GM18858 (cell line): Measurements from ENCODE around the gene KRT25.

Experiments
- ATAC-seq: cut with Tn5 transposase; IDR thresholded peaks from one replicate; pipeline ENCODE4 v1.9.1; 2021; ENCODE audit not compliant: unreplicated experiment

The KRT25 gene, protein sequence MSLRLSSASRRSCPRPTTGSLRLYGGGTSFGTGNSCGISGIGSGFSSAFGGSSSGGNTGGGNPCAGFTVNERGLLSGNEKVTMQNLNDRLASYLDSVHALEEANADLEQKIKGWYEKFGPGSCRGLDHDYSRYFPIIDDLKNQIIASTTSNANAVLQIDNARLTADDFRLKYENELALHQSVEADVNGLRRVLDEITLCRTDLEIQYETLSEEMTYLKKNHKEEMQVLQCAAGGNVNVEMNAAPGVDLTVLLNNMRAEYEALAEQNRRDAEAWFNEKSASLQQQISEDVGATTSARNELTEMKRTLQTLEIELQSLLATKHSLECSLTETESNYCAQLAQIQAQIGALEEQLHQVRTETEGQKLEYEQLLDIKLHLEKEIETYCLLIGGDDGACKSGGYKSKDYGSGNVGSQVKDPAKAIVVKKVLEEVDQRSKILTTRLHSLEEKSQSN

DNA sequence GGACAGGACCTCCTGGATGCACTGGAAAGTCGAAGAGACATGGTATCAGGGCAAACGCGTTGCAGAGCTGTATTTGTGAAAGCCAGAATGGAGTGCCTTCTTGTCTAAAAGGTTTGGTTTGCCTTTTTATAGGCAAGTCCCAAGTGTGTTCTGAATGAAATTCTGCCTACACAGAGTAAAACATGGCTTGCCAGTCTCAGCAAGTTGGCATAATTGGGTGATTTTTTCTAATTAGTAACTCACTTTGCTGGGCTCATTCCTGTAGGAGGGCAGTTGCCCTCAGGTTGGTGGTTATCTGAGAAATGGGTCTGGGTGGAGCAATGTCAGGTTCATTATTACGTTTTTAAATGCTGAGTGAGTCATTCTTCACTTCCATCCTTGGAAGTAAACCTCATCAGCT, at the start of gene KRT25:
Gene KRT25 (minus strand): TSS at position 101 of the 400 bp plus-strand sequence. CDS start 60 bp downstream, at position 41.
- no peak for ATAC-seq

DNA sequence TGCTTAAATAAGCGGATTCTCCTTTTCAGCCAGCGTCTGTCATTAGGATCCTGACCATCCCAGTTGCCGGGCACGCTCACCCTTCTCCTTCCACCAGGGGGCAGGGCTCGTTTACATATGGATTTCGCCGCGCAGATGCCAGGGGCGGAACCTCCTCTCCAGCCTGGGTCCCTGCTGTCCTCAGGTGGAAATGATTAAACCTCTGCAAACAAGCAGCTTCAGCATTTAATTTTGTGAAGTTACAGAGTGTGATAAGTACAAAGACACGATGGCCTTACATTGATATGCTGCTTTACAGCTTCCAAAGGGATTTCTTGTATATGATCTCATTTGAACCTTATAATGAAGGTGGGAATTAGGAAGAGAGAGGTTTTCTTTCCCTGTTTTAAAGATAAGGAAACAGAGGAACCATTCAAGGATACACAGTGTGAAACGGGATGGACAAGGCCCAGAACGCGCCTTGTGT, 48.5 kb upstream of the KRT25 start:
- ATAC-seq: no peak

DNA sequence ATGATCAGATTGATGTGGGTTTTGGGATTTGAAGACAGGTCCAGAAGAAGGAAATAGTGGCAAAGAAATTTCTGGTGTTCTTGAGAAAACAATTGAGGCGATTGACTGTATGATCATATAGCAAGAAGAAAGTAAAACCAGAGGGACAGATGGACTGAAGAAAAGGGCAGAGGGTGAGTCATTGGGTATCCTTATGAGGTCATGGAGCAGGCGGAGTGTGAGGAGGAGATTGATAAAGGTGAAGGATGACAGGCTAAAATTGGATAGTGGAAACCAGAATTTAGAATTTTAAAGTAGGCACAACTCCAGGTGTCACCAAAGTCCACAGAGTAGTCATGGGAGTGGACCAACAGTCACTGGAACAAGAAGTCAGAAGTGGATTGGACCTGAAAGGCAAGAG, 46.0 kb upstream of the KRT25 start:
- no peak for ATAC-seq

DNA sequence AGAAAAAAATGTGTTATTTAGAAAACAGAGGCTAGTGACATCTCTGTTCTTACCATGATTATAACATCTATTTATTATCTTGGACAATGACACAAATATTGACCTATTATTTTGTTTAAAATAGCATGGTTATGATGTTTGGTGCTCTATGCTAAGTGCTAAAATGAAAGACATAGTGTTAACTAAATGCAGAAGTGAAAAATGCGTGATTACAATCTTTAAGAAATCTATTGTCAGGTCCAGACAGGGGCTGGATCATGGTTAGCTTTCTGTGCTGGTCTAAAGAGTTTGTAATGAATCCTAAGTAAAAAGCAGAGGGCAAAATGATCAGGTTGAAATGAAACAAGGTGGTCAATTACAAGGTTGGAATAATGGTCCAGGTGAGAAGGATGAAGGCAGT, 45.2 kb upstream of the KRT25 start:
- ATAC-seq: no peak

DNA sequence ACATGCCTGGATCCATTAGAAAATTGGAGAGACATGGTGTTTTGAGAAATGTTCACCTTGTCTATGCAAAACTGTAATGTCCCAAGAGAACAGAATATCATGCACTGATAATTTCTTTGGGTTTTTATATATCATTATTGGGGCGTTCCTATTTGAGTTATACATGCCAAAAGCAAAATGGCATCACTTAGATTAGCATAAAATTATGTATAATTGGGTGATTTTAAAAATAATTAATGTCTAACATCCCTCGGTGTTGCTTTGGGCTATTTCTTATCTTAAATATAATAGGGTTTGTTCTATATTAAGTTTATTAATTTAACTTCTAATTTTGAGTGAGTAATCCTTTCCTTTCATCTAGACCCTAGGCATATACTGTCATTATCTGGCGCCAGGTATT, 44.7 kb upstream of the KRT25 start, which contains the start of gene KRT28:
Gene KRT28 (minus strand): TSS at position 101 of the 400 bp plus-strand sequence. CDS start 66 bp downstream, at position 35.
- no peak for ATAC-seq

DNA sequence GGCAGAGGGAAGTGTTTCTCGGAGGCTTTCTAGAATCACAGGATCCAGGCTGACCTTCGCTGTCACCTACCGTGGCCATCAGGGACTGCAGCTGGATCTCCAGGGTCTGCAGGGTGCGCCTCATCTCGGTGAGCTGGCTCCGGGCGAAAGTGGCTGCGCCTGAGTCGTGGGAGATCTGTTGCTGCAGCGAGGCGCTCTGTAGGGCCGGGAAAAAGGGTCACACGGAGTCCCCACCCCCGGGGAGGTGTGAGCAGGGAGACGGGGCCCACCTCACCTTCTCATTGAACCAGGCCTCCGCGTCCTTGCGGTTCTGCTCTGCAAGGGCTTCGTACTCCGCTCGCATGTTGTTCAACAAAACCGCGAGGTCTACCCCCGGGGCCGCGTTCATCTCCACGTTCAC, 41.7 kb upstream of the KRT25 start:
- ATAC-seq: no peak

DNA sequence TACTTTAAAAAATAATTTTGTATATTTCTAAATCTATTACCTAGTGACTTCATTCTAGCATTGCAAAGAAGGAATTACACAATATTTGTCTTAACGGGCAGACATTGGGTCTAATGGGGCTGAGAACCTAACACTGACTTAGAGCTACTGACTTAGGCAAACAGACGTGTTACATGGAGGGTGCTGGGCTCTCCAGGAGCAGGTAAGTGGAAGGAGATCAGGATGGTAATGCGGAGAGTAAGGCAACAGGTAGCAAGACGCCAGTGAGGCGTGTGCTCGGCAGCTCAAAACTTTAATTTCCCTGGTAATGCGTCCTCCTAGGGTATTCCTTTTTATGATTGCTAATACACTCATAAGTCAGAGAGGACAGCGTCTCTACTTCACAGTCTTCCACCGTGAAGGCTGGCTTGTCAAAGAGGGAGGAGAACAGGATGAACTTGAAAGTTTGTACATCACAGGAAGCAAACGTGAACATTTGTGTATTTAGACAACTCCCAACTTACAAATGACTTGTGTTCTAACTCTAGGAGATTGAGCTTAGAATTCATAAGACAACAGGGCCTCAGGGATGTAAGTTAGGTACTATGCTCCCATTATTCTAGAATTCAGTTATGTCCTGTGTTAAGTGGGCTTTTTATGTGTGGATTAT, 40.0 kb upstream of the KRT25 start:
- no peak for ATAC-seq

DNA sequence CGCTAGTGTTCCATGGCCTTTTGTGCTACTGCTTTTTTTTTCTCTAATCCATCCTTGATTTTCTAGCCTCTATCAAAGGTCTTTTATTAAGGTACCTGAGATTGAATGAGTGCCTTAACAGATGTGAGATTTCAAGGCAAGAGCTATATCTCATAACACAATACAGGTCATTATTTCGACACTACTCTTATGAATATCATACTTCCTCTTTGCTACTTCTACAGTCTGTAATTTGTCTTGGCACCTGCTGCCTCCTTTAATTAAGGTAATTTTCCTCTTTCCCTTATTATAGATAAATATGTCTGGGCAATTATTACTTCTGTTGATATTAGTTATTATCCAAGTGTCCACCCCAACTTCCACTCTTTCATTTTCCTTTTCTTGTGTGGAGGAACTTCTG, 39.3 kb upstream of the KRT25 start:
- ATAC-seq: no peak

DNA sequence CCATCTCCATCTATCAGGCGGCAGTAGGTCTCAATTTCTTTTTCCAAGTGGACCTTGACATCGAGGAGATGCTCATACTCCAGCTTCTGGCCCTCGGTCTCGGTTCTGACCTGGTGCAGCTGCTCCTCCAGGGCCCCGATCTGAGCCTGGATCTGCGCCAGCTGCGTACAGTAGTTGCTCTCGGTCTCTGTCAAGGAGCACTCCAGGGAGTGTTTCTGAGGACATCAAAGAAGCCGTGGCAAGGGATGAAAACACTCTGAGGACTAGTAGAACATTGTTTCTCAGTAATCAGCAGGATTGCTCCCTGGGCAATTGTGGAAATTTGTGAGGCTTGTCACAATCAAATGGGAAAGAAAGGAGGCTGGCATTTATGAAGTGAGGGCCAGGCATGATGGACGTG, 38.7 kb upstream of the KRT25 start:
- no peak for ATAC-seq

DNA sequence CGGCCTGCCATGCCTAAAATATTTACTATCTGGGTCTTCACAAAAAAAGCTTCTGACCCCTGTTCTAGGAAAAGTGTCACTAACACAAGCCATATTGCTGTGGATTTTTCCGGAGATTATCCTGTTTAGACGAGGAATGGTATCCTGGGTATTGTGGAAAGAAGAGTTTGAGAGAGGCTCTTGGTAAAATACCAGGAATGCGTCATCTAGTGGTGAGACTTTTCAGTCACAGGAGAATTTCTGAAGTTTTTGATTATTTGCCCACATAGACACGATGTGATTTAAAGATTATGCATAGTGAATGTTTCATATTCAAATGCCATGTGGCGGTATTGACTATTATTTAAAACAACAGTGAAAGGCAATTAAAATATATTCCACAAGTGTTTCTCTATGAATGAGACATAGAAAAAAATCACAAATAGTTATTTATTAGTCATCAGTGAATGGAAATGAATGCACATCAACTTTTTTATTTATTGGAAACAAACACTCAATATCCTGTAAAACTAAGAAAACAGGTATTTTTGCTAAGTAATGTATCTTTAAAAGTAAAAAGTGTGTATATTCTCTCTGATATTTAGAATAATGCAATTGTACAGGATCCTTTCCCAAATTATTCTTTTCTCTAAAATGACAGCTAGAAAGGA, 36.8 kb upstream of the KRT25 start:
- ATAC-seq: no peak

DNA sequence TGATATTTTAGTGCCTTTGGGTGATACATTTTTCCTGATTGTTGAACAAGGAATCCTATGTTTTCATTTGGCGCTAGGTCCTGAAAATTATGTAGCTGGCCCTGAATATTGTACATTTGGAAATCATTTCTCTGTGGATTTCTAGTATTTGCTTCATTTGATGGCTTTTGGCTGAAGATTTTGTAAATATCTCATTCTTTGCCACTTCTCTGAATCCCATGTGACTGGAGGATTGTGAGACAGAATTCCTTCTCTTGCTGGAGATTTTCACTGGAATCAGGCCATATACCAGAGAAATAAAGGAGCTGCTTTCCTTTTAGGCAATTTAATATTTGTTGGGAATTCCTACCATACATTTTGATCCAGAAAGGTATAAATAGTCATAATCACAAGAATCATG, 36.0 kb upstream of the KRT25 start:
- no peak for ATAC-seq

DNA sequence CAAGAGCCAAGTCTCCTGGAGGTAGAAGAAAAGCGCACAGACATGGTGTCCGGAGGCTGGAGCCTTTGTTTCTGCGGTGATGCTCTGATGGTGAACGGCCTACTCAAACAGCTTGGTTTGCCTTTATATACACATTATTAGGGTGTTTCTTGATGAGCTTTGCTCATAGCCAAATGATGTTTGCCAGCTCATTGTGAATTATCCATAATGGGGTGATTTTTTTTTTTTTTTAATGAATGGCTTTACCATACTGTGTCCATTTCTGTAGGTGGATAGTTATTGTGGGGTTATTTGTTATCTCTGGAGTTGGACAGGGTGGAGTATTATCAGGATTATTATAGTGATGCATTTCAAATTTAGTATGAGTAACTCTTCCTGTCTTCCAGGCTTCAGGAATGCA, 27.3 kb upstream of the KRT25 start, which contains the start of gene KRT27:
Gene KRT27 (minus strand): TSS at position 101 of the 400 bp plus-strand sequence. CDS start 57 bp downstream, at position 44.
- ATAC-seq: no peak

DNA sequence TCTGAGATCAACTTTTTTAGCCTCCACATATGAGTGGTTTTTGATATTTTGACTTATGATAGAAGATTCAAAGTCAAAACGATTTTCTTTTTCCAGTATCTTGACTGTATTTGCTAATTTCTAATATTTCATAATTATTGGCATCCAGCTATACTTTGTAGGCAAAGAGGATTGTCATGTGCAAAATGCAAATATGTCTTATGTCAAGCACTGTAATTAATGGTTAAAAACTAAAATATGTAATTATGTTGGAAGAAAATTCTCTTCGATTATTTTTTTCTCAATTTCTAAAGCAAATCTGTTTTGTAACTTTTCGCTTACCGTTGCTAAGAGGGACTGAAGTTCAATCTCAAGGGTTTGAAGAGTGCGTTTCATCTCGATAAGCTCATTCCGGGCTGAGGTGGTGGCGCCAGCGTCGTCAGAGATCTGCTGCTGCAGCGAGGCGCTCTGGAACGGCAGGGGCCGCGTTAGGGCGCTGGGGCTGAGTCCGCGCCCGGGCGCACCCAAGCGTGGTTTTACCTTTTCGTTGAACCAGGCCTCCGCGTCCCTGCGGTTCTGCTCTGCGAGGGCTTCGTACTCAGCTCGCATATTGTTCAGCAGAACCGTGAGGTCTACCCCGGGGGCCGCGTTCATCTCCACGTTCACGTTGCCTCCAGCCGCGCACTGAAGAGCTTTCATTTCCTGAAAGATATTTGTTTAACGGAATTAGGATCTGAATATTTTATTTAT, 24.2 kb upstream of the KRT25 start:
- no peak for ATAC-seq

DNA sequence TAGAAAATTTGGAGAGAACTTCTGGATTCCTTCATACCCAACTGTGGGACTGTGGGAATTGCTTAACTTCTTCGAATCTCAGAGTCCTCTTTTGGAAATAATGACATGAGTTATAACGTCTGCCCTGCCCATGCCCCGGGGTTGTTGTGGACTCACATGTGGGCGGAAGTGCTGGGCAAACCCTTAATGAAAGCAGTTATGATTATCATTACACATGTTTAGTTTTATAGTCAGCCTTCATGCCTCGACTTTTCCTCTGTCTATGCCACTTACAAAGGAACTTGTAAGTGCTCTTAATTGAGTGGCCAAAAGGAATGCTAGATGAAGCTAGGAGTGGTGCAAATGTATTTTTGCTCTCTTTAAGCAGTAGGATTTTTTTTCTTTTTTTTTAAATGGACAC, 23.3 kb upstream of the KRT25 start:
- ATAC-seq: no peak

DNA sequence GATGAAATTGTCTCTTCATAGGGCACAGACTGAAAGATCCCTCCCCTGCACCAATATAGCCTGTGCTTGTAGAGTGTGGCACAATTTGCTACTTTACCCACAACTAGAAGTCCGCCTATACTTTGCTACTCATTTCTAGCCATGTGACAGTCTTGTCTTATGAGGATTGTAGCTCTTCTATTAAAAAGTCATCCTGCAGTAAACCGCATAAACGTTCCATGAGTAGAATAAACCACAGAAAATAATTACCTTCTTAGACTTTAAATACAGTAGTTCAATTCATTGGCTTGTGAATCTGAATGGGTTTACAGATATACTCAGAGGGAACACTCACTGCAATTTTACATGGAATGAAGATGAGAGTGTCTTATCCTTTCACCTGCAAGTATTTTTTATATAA, 22.8 kb upstream of the KRT25 start:
- ATAC-seq: no peak

DNA sequence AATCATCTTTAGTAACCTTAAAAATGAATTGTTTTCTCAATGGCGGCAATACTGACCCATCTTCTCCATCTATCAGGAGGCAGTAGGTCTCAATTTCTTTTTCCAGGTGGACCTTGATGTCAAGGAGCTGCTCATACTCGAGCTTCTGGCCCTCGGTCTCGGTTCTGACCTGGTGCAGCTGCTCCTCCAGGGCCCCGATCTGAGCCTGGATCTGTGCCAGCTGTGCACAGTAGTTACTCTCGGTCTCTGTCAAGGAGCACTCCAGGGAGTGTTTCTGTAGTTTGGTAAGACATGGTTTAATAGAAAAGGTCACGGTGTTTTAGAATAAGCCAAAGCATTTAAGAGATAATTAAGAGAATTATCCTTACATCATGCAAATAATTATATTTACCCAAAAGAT, 22.3 kb upstream of the KRT25 start:
- no peak for ATAC-seq

DNA sequence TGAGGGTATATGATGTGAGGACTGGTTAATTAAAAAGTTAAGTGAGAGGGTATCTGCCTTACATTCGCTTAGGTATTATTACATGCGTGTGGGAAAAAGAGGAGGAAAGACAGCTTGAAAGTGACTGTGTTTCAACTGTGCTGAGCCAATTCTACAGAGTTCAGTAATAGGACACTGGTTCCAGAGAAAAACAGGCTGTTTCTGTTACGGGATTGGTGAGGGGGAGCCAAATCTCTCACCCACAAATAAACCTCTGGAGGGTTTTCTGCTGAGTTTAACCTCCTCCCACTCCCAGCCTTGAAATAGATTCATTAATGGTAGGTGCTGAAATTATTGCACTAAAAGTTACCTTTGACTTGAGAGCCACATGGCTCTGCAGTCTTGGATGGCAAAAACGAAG, 20.8 kb upstream of the KRT25 start:
- no peak for ATAC-seq

DNA sequence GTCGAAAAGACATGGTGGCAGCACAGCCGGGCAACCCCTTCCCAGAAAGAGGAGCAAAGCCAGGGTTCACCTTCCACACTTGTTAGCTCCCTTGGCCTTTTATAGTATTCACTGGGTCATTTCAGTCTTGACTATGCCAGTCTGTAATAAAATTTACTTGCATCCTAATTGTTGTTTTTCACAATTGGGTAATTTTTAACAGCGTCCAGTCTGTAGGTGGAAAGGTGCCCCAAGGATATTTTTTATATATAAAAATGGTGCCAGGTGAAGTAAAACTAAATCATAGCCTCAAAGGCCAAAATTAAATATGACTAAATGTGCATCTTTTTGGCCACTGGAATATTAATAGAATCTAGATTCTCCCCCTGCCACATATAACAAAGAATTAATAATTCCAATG, 17.0 kb upstream of the KRT25 start, which contains the start of gene KRT26:
Gene KRT26 (minus strand): TSS at position 101 of the 400 bp plus-strand sequence. CDS start 88 bp downstream, at position 13.
- no peak for ATAC-seq

DNA sequence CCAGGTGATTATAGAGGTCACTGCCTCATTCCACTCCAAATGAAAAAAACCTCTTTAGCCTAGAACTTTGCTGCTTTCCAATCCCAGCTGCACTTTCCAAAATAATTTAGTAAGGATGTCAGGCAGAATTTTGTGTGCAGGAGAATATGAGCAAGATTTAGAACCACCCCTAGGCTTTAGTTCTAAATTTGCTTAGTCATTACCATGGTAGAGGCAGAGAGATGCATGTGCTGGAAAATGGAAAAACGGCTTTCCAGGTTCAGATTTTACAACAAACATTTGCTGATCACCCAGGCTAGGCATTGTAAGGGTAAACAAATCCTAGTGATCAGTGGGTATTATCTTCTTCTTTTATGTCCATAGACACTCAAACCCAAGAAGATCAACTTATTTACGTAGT, 10.5 kb upstream of the KRT25 start:
- no peak for ATAC-seq

DNA sequence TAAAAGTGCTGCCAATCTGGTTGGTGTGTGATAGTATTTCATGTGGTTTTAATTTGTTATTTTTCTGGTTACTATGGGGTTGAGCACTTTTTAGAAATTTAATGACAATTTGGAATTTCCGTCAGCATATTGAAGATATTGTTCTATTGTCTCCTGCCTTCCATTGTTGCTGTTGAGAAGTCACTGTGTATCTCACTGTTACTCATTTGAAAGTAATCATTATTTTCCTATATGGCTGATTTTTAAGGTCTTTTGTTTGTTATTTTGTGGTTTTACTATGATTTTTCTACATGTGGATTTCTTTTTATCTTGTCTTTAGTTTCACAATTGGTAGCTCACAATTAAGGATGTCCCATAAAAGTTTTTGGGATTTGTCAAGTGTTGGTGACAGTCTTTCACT, 8.6 kb upstream of the KRT25 start:
- ATAC-seq: no peak
